ENCODE measurements around the gene RPS6KA2. TPM values are rescaled to one million over a fixed set of nuclear protein-coding genes. Genes with fewer than 3 reads are reported as not detected.
"Not testable (repeated sequence)": the region's sequence is repeated elsewhere in the genome, so short reads cannot be mapped to it uniquely, and the experiment has no call there.

The RPS6KA2 gene
- total and polyA plus RNA-seq, 4 experiments from 2014 or later = 1.1 to 10.6 (median 6.6) TPM

DNA sequence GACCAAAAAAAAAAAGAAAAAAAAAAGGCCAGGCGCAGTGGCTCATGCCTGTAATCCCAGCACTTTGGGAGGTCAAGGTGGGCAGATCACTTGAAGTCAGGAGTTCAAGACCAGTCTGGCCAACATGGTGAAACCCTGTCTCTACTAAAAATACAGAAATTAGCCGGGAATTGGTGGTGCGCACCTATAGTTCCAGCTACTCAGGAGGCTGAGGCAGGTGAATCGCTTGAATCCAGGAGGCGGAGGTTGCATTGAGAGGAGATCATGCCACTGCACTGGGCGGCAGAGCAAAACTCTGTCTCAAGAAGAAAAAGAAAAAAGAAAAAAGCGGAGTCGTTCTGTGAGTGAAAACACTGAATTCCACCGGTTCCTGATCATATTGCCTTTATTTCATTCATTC, 240.0 kb downstream of the RPS6KA2 start:
- H3K27ac ChIP-seq (ENCODE audit: low read depth, low read length); DNase-seq; H3K27me3 Mint-ChIP-seq; H3K4me1 ChIP-seq (ENCODE audit: insufficient read depth, low read length); H3K36me3 Mint-ChIP-seq; H3K9me3 Mint-ChIP-seq; H3K4me1 Mint-ChIP-seq; H3K27ac Mint-ChIP-seq; H3K9me3 ChIP-seq (ENCODE audit: control insufficient read depth in 1 of 2, low read length in 2 of 2); H3K4me3 ChIP-seq (ENCODE audit: low read length in 2 of 2); H3K27me3 ChIP-seq (ENCODE audit: insufficient read depth, low read length); H3K36me3 ChIP-seq (ENCODE audit: insufficient read depth, low read length); H3K4me3 Mint-ChIP-seq; POLR2A ChIA-PET (ENCODE audit: partially characterized antibody): not testable (repeated sequence)
- CTCF ChIA-PET (ENCODE audit: partially characterized antibody) = interaction anchor here (1.0 to 2.3 kb wide), 3 partner anchors 9 to 74 kb away, joined by 5 to 21 read pairs (median 6); no protein-coding TSS in a partner anchor
- intact Hi-C loops (cut with micrococcal nuclease) = loop anchor here (10.0 kb wide), 1 partner anchor 212 kb away; no protein-coding TSS in a partner anchor

DNA sequence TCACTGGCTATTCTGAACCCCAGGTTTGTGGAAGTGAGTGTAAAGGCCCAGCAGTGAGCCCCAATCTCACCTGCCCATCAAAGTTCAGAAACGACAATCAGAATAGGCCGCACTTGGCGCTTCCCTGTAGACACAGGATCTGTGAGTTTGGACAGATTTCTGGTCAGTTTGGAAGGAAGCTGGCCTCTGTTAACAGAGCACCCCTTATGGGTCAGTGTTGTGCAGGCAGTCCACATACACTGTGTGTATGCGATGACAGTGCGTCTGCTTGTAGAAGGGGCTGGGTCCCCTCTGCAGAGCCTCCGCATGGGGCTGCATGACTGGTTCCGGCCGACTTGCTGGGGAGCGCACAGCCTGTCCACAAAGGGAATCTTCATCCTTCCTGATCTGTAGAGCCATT, 240.9 kb downstream of the RPS6KA2 start:
- intact Hi-C loops (cut with micrococcal nuclease) = loop anchor here (10.0 kb wide), 1 partner anchor 211 kb away; no protein-coding TSS in a partner anchor
- Histone ChIP-seq H3K9me3 (ENCODE audit: control insufficient read depth in 1 of 2, low read length in 2 of 2) (no peaks in the 10 kb centered on the region), H3K4me1 (ENCODE audit: insufficient read depth, low read length) (peaks cover 5% of the 10 kb centered on the region), H3K4me3 (ENCODE audit: low read length in 2 of 2) (no peak overlapping the region), H3K27me3 (ENCODE audit: insufficient read depth, low read length) (no peaks in the 10 kb centered on the region), H3K27ac (ENCODE audit: low read depth, low read length) (no peak overlapping the region), H3K36me3 (ENCODE audit: insufficient read depth, low read length) (no peaks in the 10 kb centered on the region)
- DNase-seq = no peak
- Mint-ChIP-seq H3K4me3 (no peak overlapping the region), H3K4me1 (peaks cover 5 to 16% (median 7%) of the 10 kb centered on the region in 4 donors), H3K27me3 (no peaks in the 10 kb centered on the region), H3K9me3 (no peaks in the 10 kb centered on the region), H3K27ac (no peak overlapping the region), H3K36me3 (peaks cover 0 to 7% of the 10 kb centered on the region in 2 donors)
- ChIA-PET POLR2A (ENCODE audit: partially characterized antibody) (no interaction called here), CTCF (ENCODE audit: partially characterized antibody) (interaction anchor here (1.3 to 2.3 kb wide), 2 partner anchors 13 to 73 kb away, joined by 5 to 21 read pairs; no protein-coding TSS in a partner anchor)

DNA sequence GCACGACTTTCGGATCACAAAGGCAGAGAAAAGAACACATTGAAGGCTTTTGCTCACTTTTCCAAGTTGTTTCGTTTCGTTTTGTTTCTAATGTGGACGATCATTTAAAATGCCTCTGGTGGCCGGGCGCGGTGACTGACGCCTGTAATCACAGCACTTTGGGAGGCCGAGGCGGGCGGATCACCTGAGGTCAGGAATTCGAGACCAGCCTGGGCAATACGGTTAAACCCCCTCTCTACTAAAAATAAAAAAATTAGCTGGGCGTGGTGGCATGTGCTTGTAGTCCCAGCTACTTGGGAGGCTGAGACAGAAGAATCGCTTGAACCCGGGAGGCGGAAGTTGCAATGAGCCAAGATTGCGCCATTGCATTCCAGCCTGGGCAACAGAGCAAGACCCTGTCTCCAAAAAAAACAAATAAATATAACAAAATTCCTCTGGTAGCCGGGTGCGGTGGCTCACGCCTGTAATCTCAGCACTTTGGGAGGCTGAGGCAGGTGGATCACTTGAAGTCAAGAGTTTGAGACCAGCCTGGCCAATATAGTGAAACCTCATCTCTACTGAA, 243.2 kb downstream of the RPS6KA2 start:
- not testable (repeated sequence) for H3K4me1 ChIP-seq (ENCODE audit: insufficient read depth, low read length); H3K9me3 Mint-ChIP-seq; H3K9me3 ChIP-seq (ENCODE audit: control insufficient read depth in 1 of 2, low read length in 2 of 2); H3K27me3 Mint-ChIP-seq; H3K36me3 ChIP-seq (ENCODE audit: insufficient read depth, low read length); H3K27me3 ChIP-seq (ENCODE audit: insufficient read depth, low read length); H3K36me3 Mint-ChIP-seq
- Mint-ChIP-seq H3K4me1 (peaks cover 5 to 18% (median 7%) of the 10 kb centered on the region in 4 donors), H3K27ac (peak overlapping the region; percentile 80 to 95 (median 92)), H3K4me3 (peak overlapping the region; percentile 89 to 92 (median 91))
- peak in 3 of 5 donors; percentile 47 to 52 (median 50) for DNase-seq
- Histone ChIP-seq H3K4me3 (ENCODE audit: low read length in 2 of 2) (peak overlapping the region; percentile 63 to 75), H3K27ac (ENCODE audit: low read depth, low read length) (peak overlapping the region; percentile 77)
- intact Hi-C loops (cut with micrococcal nuclease) = loop anchor here (1.0 to 10.0 kb wide), 7 partner anchors 16 to 243 kb away; partner anchors contain the start of genes RPS6KA2 and SFT2D1
- POLR2A ChIA-PET (ENCODE audit: partially characterized antibody) = interaction anchor here (0.8 to 1.4 kb wide), 4 partner anchors 27 to 105 kb away, joined by 3 to 4 read pairs (median 4); no protein-coding TSS in a partner anchor
- CTCF ChIA-PET (ENCODE audit: partially characterized antibody) = interaction anchor here (0.9 kb wide), 1 partner anchor 17 kb away, joined by 3 read pairs; no protein-coding TSS in a partner anchor

DNA sequence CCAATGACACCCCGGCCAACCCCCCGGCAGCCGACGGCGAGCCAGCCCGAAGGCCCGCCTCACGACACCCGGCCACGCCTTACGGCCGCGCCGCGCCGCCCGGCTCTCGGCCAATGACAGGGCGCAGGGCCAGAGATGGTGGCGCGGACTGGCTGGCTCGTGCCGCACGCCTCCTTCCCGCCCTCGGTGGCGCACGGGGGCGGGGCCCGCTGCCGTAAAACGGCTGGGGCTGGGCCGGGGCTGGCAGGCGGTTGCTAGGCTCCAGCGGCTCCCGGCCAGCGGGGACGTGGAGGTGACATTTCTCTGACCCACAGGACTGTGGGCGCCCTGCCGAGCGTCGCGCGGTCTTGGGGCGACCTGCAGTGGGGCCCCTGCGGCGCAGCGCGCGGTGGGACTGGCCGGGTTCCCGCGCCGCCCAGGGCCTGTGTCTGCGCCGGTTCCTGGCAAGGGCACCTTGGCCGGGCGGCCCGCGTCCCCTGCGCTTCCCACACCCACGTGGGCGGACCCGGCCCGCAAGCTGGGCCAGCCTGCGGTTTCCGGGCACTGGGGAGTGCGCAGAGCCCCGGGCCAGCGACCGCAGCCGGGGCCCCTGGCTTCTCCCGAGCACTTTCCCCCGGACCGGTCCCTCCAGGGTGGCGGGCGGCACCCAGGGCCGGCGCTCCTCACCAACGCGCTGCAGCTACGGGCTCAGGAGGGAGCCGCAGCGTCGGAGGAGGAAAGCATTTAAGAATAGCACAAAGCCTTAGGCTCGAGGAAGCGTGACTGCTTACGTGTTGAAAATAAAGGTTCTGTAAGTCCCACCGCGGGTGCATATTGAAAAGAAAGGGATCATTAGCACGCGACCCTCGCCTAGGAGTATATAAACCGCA, 243.9 kb downstream of the RPS6KA2 start, which contains the start of gene MPC1:
TSS of gene MPC1 (minus strand) at position 8 of the 869 bp plus-strand sequence. CDS start 64 bp downstream, outside the sequence.
- POLR2A ChIA-PET (ENCODE audit: partially characterized antibody) = interaction anchor here (0.8 to 1.4 kb wide), 4 partner anchors 28 to 106 kb away, joined by 3 to 4 read pairs (median 4); no protein-coding TSS in a partner anchor
- H3K4me3 ChIP-seq (ENCODE audit: low read length in 2 of 2) = peak within 1 kb of the TSS; percentile 63 to 75
- Mint-ChIP-seq H3K4me3 (peak within 1 kb of the TSS; percentile 89 to 96 (median 93)), H3K9me3 (no peaks in the 10 kb centered on the region), H3K27ac (peak within 1 kb of the TSS; percentile 92 to 97 (median 93)), H3K36me3 (peaks cover 0 to 7% of the 10 kb centered on the region in 2 donors), H3K4me1 (peaks cover 5 to 22% (median 7%) of the 10 kb centered on the region in 4 donors), H3K27me3 (no peaks in the 10 kb centered on the region)
- intact Hi-C loops (cut with micrococcal nuclease) = loop anchor here (1.0 to 10.0 kb wide), 9 partner anchors 17 to 244 kb away; partner anchors contain the start of genes RPS6KA2 and SFT2D1
- H3K27ac ChIP-seq (ENCODE audit: low read depth, low read length) = peak within 1 kb of the TSS; percentile 77
- H3K27me3 ChIP-seq (ENCODE audit: insufficient read depth, low read length) = no peaks in the 10 kb centered on the region
- peak; percentile 93 to 95 (median 94) for DNase-seq
- CTCF ChIA-PET (ENCODE audit: partially characterized antibody) = interaction anchor here (0.9 kb wide), 1 partner anchor 18 kb away, joined by 3 read pairs; no protein-coding TSS in a partner anchor
- H3K36me3 ChIP-seq (ENCODE audit: insufficient read depth, low read length) = no peaks in the 10 kb centered on the region
- no peaks in the 10 kb centered on the region for H3K9me3 ChIP-seq (ENCODE audit: control insufficient read depth in 1 of 2, low read length in 2 of 2)
- peaks cover 6% of the 10 kb centered on the region for H3K4me1 ChIP-seq (ENCODE audit: insufficient read depth, low read length)

DNA sequence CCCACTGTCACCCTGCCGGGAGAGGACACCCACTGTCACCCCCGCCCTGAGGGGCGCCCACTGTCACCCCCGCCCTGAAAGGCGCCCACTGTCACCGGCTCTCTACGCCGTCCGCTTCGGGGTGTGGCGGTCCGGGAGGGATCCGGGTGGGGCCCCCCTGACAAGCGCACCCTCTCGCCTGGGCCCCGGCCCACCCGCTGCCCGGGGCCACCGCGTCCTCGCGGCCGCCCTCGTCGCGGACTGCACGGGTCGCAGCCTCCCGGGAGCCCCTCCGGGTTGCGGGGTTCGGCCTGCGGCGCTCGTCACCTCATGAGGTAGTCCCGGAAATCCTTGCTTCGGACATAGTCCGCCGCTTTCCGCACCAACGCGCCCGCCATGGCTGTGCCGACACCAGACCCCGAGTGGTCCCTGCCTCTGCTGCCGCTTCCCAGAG, 244.5 kb downstream of the RPS6KA2 start:
- H3K27me3 Mint-ChIP-seq = no peaks in the 10 kb centered on the region
- H3K27ac Mint-ChIP-seq = peak overlapping the region in 6 of 7 donors; percentile 89 to 97 (median 92)
- Histone ChIP-seq H3K27ac (ENCODE audit: low read depth, low read length) (peak overlapping the region; percentile 77), H3K27me3 (ENCODE audit: insufficient read depth, low read length) (no peaks in the 10 kb centered on the region), H3K36me3 (ENCODE audit: insufficient read depth, low read length) (no peaks in the 10 kb centered on the region), H3K4me3 (ENCODE audit: low read length in 2 of 2) (peak overlapping the region; percentile 37 to 63), H3K4me1 (ENCODE audit: insufficient read depth, low read length) (peaks cover 6% of the 10 kb centered on the region), H3K9me3 (ENCODE audit: control insufficient read depth in 1 of 2, low read length in 2 of 2) (no peaks in the 10 kb centered on the region)
- DNase-seq = no peak
- ChIA-PET CTCF (ENCODE audit: partially characterized antibody) (no interaction called here), POLR2A (ENCODE audit: partially characterized antibody) (interaction anchor here (1.5 to 1.7 kb wide), 2 partner anchors 32 to 49 kb away, joined by 3 to 9 read pairs; no protein-coding TSS in a partner anchor)
- peaks cover 5 to 23% (median 7%) of the 10 kb centered on the region in 4 donors for H3K4me1 Mint-ChIP-seq
- H3K9me3 Mint-ChIP-seq = no peaks in the 10 kb centered on the region
- peak overlapping the region; percentile 87 to 96 (median 93) for H3K4me3 Mint-ChIP-seq
- intact Hi-C loops (cut with micrococcal nuclease) = loop anchor here (1.0 to 10.0 kb wide), 3 partner anchors 69 to 208 kb away; no protein-coding TSS in a partner anchor
- peaks cover 0 to 7% of the 10 kb centered on the region in 2 donors for H3K36me3 Mint-ChIP-seq

DNA sequence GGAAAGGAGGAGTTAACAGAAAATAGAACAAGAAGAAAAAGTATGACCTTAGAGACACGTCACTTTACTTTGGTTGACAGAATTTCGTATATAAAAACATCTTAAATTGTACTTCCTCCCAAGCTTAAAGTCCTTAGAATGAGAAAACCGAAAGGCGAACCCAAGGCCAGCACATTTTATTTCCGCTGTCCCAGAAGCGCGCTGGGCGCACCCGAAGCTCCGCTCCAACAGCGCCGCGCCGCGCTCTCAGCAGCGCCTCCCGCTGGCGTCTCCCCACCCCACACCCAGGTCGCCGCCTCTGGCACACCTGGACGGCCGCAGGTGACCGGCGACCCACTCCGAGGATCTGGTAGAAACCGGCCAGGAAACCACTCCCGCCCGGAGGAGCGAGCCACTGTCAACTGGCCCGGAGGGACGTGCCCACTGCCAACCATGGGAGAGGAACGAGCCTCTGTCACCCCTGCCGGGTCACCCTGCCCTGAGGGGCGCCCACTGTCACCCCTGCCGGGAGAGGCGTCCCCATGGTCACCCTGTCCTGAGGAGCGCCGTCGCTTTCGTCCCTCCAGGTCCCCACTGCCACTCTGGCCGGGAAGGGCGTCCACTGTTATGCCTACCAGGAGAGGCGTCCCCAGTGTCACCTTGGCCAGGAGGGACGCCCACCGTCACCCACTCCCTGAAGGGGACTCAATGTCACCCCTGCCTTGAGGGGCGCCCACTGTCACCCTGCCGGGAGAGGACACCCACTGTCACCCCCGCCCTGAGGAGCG, 245.1 kb downstream of the RPS6KA2 start:
- Histone ChIP-seq H3K4me1 (ENCODE audit: insufficient read depth, low read length) (peaks cover 6% of the 10 kb centered on the region), H3K4me3 (ENCODE audit: low read length in 2 of 2) (peak overlapping the region; percentile 37 to 63), H3K27me3 (ENCODE audit: insufficient read depth, low read length) (no peaks in the 10 kb centered on the region), H3K27ac (ENCODE audit: low read depth, low read length) (peak overlapping the region; percentile 77), H3K36me3 (ENCODE audit: insufficient read depth, low read length) (no peaks in the 10 kb centered on the region), H3K9me3 (ENCODE audit: control insufficient read depth in 1 of 2, low read length in 2 of 2) (no peaks in the 10 kb centered on the region)
- H3K4me1 Mint-ChIP-seq = peaks cover 5 to 23% (median 7%) of the 10 kb centered on the region in 4 donors
- peak overlapping the region; percentile 87 to 96 (median 93) for H3K4me3 Mint-ChIP-seq
- POLR2A ChIA-PET (ENCODE audit: partially characterized antibody) = interaction anchor here (0.6 to 1.7 kb wide), 6 partner anchors 17 to 48 kb away, joined by 3 to 9 read pairs (median 4); no protein-coding TSS in a partner anchor
- no peaks in the 10 kb centered on the region for H3K9me3 Mint-ChIP-seq
- CTCF ChIA-PET (ENCODE audit: partially characterized antibody) = interaction anchor here (0.6 to 4.4 kb wide), 41 partner anchors 8 to 741 kb away, joined by 3 to 44 read pairs (median 4); partner anchors contain the start of genes CCR6, PRR18, RPS6KA2 and SFT2D1
- no peaks in the 10 kb centered on the region for H3K27me3 Mint-ChIP-seq
- peaks cover 0 to 7% of the 10 kb centered on the region in 2 donors for H3K36me3 Mint-ChIP-seq
- peak overlapping the region; percentile 86 to 97 (median 91) for H3K27ac Mint-ChIP-seq
- intact Hi-C loops (cut with micrococcal nuclease) = loop anchor here (1.0 to 10.0 kb wide), 3 partner anchors 69 to 207 kb away; no protein-coding TSS in a partner anchor
- DNase-seq = peak; percentile 61 to 68 (median 64)

All from CD4-positive, alpha-beta memory T cell (primary cell).